ENCODE measurements around the gene KIF11. TPM values are rescaled to one million over a fixed set of nuclear protein-coding genes. Genes with fewer than 3 reads are reported as not detected.
A peak's percentile ranks its signal among the peaks of the same experiment; 100 is the strongest.

Gene KIF11
- total and polyA plus RNA-seq, 9 of the 15 experiments (the other 6 are each of a cell fraction or from before 2014, with no cell fraction given), result 11.3 to 54.4 (median 29.2) TPM

GRCh38 chr10:92553959-92554358, 39.0 kb upstream of the KIF11 start:
- Histone ChIP-seq H4K20me1 (replicated peaks; ENCODE audit: control insufficient read depth, insufficient read depth, low read length) (no peaks in the 10 kb centered on the region), H3K9ac (ENCODE audit: insufficient read depth in 1 of 2, low read depth in 2 of 2, low read length in 2 of 2) (no peak overlapping the region), H3K4me2 (ENCODE audit: insufficient read depth, low read length) (no peak overlapping the region), H3K4me3 (no peak overlapping the region), H3K9me1 (ENCODE audit: control insufficient read depth, insufficient read depth, low read length) (no peaks in the 10 kb centered on the region), H3K27ac (ENCODE audit: extremely low read depth, low read depth, low read length) (no peak overlapping the region), H3K27me3 (ENCODE audit: control insufficient read depth in 2 of 2, insufficient read depth in 2 of 2, low read length in 2 of 2) (no peaks in the 10 kb centered on the region), H2AFZ (ENCODE audit: low read depth, low read length) (no peak overlapping the region), H3K4me1 (replicated peaks in 1 of 2; ENCODE audit: control insufficient read depth in 2 of 2, insufficient read depth in 2 of 2, low read length in 2 of 2) (no peaks in the 10 kb centered on the region), H3K9me3 (replicated peaks; ENCODE audit: control insufficient read depth, insufficient read depth, low read depth, low read length) (0 out of 2 replicates have a peak, but pooled peaks cover 3% of the 10 kb centered on the region), H3K79me2 (ENCODE audit: control insufficient read depth, insufficient read depth, low read length) (peaks cover 18% of the 10 kb centered on the region), H3K36me3 (ENCODE audit: control insufficient read depth, insufficient read depth, low read length) (peaks cover 41% of the 10 kb centered on the region; the same call in 2 of the 3 replicates)
- in situ Hi-C loops (cut with MboI), result no loop called here
- 100% methylated on average over 2 of the region's 2 CpGs for WGBS (ENCODE audit: insufficient coverage, low coverage, missing lambda C conversion rate)
- intact Hi-C loops (cut with micrococcal nuclease), result no loop called here
- POLR2A ChIA-PET, result no interaction called here
- no peak for FAIRE-seq
- TF ChIP-seq ZNF551 (CRISPR knock-in tag; IDR thresholded peaks at IDR 0.05), result no peak
- peak; percentile 89 for TF ChIP-seq ZNF324 (CRISPR knock-in tag; IDR thresholded peaks at IDR 0.05)
- TF ChIP-seq SMC3 (conservative IDR thresholded peaks at IDR 0.05; ENCODE audit: insufficient read depth, low read depth, low read length), result no peak
- ATAC-seq, result no peak
- DNase-seq (ENCODE audit: extremely low read depth in 1 of 4, low spot score in 3 of 4), result no peak
- no TSS peak for BruUV-seq (replicated peaks)
- CTCF ChIA-PET (ENCODE audit: low intra/inter-chr PET ratio), result no interaction called here

- intact Hi-C loops (cut with micrococcal nuclease), result no loop called here
- no peak overlapping the region for H3K4me2 ChIP-seq (ENCODE audit: insufficient read depth, low read length)
- 86% methylated on average over 4 of the region's 4 CpGs for WGBS (ENCODE audit: insufficient coverage, low coverage, missing lambda C conversion rate)
- ChIA-PET CTCF (ENCODE audit: low intra/inter-chr PET ratio) (no interaction called here), POLR2A (no interaction called here)
- in situ Hi-C loops (cut with MboI), result no loop called here
- FAIRE-seq (no peak), ATAC-seq (no peak), DNase-seq (ENCODE audit: extremely low read depth in 1 of 4, low spot score in 3 of 4) (no peak)
- no peaks in the 10 kb centered on the region for H4K20me1 ChIP-seq (replicated peaks; ENCODE audit: control insufficient read depth, insufficient read depth, low read length)
- no TSS peak for BruUV-seq (replicated peaks)
- no peaks in the 10 kb centered on the region; a peak in 1 of 5 replicates for H3K4me1 ChIP-seq (replicated peaks in 1 of 2; ENCODE audit: control insufficient read depth in 2 of 2, insufficient read depth in 2 of 2, low read length in 2 of 2)
- H3K9ac ChIP-seq (ENCODE audit: insufficient read depth in 1 of 2, low read depth in 2 of 2, low read length in 2 of 2), result no peak overlapping the region
- H3K36me3 ChIP-seq (ENCODE audit: control insufficient read depth, insufficient read depth, low read length), result peaks cover 56% of the 10 kb centered on the region
- H3K9me1 ChIP-seq (ENCODE audit: control insufficient read depth, insufficient read depth, low read length), result no peaks in the 10 kb centered on the region
- H3K79me2 ChIP-seq (ENCODE audit: control insufficient read depth, insufficient read depth, low read length), result peaks cover 30% of the 10 kb centered on the region
- no peak overlapping the region for H2AFZ ChIP-seq (ENCODE audit: low read depth, low read length)
- 0 out of 2 replicates have a peak, but pooled peaks cover 2% of the 10 kb centered on the region for H3K9me3 ChIP-seq (replicated peaks; ENCODE audit: control insufficient read depth, insufficient read depth, low read depth, low read length)
- no peak overlapping the region for H3K27ac ChIP-seq (ENCODE audit: extremely low read depth, low read depth, low read length)
- no peaks in the 10 kb centered on the region for H3K27me3 ChIP-seq (ENCODE audit: control insufficient read depth in 2 of 2, insufficient read depth in 2 of 2, low read length in 2 of 2)
- no peak overlapping the region for H3K4me3 ChIP-seq
- TF ChIP-seq ZNF197 (CRISPR knock-in tag; IDR thresholded peaks at IDR 0.05; ENCODE audit: low read depth), result no peak
- TF ChIP-seq PRMT5 (CRISPR knock-in tag; IDR thresholded peaks at IDR 0.05), result no peak
- no peak for TF ChIP-seq SPI1 (IDR thresholded peaks at IDR 0.05; ENCODE audit: borderline replicate concordance, low read depth, low read length)
- TF ChIP-seq PTBP1 (IDR thresholded peaks at IDR 0.05; ENCODE audit: low read depth, low read length), result no peak
Measured at GRCh38 chr10:92559046-92559445, 33.9 kb upstream of the KIF11 start.

Measured in K562 (cell line).